NCI-H1105 treated with DMSO at 0.1 percent for 48 hours (cell line): Measurements from ENCODE around the gene PRDM13.
"Not testable (repeated sequence)": the region's sequence is repeated elsewhere in the genome, so short reads cannot be mapped to it uniquely, and the experiment has no call there.

Source experiments
- DNase-seq: peaks from one replicate; lab custom pipeline; 2025; lab: John Stamatoyannopoulos, UW

Gene PRDM13

DNA sequence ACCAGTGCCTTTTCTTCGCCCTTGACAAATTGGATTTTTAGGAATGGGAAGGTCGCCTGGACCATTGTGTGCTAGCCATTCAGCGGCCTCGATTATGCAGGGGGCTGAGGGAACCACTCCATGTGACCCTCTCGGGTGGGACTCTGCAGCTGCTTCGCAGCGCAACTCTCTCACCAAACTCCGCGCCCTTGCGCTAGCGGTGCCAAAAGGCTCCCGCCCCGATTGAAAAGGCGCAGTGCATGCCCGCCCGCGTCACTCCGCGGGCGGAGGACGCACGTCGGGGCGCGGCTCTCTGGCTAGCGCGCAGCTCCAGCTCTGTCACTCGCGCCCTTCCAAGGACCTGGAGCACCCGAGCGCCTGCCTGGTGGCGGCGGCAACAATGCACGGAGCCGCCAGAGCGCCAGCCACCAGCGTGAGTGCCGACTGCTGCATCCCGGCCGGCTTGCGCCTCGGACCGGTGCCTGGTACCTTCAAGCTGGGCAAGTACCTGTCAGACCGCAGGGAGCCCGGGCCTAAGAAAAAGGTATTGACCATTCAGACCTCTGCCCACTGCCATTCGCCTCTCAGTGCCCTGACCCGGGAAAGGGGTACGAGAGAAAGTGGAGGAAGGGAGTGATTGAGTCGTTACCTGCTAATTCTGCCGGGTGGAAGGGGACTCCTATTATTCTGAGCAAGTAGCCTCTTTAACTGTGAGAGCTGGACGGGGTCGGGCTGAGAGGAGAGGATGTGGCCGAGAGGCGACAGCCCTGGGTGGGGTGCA is at the start of gene PRDM13:
PRDM13 (plus strand) TSS at position 178 of the 760 bp plus-strand sequence; CDS start at position 380, 202 bp downstream.
- peak; percentile 8 for DNase-seq

DNA sequence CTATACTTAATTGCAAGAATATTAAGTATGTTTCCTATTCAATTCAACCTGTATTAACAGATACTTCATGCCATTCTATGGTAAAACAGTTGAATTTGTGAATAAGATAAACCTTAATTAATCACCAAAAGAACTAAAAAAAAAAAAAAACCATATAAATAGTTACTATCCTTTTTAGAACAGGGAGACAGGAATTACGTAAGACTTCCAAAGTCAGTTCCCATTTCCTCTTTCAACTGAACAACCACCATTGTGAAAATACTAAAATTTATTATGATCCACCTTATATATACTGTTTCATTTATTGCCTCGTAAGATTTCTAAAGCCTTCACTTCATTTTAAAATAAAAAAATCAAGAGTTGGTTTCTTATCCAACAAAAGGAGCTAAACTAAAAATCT is 47.6 kb upstream of the PRDM13 start:
- DNase-seq: no peak

DNA sequence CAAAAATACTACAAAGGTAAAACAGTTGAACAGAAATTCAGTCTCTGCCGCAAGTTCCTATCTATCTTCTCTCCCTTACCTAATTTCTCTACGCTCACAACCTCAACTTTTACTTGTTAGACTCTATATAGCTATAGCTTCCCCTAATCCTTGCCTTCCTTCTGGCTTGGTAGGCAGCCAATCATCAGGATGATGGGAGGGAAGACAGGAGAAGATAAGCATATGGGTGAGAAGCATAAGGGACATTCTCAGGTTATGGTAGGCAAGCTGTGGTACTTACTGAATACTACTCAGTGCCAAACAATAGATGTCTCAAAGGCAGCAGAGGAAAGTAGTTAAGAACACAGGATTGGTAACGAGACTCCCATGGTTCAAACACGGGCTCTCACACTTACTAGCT is 46.0 kb upstream of the PRDM13 start:
- no peak for DNase-seq

DNA sequence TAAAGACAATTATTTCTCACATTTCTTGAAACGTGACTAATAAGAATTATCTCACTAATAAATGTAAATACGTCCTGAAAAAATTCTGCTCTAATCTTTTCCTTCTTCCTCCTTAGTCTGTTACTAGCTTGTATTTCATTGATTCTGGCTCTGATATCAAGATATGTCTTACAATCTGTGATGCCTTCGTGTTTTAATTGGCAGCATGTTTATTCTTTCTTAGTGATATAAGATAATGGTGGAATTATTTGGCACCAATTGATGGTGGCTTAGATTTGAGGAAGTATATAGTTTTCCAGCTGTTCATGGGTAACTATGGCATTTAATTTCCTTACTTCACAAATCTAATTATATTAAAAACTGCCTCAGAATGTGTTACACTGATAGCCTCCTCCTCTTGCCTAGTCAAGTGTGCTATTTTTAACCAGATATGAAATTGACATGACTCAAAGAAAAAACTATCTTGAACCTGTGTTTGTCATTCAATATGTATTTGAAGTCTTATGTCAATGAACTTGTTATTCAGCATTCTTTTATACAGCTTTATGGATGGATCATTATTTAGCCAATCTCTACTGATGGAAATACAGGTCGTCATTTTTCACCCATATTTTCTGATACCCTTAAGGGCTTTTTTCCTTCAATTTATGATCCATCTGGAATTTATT is 43.4 kb upstream of the PRDM13 start:
- no peak for DNase-seq

DNA sequence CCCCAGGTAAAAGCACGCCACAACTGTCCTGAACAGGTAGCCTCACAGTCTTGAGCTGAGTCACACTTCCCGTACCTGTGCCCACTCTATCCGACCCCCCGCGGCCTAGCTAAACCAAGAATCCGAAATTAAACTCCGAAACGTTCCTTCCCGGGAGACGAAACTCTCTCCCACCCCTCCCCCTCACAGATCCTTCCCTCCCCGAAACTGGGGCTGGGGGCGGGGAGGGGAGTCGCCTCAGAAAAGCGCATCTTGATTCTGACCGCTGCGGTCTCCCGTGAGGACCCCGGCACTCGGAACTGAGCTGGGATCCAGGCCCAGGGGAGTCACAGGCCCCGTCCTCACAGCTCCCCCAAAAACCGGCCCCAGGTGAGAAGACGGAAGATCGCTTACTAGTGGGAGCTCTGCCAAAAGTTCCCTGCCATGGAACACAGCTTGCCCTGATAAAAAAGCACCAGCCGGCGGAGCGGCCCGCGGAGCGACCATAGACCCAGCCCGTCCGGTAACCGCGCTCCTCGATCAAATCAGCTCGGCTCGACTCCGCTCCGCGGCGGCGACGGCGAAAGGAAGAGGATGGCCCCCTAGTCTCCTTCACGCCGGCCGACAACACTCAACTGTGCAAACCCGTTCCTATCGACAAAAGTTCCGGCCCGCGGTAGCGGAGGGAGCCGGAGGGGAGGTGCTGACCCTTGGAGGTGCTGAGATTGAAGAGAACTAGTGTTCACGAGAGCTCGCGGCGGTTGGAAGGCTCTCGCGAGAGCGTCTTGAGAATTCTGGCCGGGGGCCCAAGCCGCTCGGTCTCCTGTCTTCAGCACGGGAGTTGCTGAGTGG is 38.3 kb upstream of the PRDM13 start, which contains the start of gene CCNC:
CCNC (minus strand) TSS at position 558 of the 831 bp plus-strand sequence; CDS start at position 425, 133 bp downstream.
- DNase-seq: peak; percentile 94

DNA sequence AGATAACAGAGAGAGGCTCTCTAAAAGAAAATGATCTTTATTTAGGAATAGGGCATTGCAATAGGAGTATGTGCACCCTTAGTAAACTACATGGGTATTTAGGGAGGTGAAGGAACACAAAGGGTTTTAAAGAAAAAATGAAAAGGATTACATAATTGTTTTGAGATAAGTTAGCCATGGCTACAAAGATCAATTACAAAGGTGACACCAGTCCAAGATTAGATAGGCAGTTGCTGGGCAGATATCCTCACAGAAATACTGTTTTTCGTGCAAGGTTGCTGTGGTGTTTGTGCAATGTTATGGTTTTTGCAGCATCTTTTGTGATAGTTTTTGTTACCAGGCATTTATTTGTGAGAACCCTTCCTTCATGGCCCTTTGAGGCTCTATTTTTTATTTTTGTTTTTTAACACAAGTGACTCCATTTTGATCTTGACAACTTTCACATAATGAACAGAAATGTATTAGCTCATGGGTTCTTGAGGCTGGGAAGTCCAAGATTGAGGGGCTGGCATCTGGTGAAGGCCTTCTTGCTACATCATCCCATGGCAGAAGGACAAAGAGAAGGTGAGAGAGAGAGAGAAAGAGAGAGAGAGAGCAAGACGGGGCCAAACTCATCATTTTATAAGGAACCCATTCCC is 32.5 kb upstream of the PRDM13 start:
- DNase-seq: no peak

DNA sequence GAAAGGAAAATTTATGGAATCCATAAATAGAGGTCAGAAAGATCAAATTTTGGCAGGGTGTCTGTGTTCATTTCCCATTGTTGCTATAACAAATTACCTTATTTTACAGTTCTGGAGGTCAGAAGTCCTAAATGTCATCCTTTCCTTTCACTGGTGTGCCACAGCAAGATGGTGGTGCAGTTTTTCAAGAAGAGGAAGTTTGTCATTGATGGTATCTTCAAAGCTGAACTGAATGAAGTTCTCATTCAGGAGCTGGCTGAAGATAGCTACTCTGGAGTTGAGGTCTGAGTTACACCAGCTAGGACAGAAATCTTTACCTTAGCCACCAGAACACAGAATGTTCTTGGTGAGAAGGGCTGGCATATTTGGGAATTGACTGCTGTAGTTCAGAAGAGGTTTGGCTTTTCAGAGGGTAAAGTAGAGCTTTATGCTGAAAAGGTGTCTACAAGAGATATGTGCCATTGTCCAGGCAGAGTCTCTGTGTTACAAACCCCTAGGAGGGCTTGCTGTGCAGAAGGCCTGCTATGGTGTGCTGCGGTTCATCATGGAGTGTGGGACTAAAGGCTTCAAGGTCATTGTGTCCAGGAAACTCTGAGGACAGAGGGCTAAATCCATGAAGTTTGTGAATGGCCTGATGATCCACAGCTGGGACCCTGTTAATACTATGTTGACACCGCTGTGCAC is 30.9 kb upstream of the PRDM13 start:
- DNase-seq: no peak

DNA sequence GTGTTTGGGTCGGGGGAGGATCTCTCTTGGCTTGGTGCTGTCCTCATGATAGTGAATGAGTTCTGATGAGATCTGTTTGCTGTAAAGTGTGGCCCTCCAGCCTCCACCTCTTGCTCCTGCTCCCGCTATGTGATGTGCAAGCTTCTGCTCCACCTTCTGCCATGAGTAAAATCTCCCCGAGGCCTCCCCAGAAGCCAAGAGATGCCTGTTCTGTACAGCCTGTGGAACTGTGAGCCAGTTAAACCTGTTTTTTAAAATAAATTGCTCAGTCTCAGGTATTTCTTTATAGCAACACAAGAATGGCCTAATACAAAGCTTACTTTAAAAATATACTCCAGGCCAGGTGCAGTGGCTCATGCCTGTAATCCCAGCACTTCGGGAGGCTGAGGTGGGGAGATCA is 26.9 kb upstream of the PRDM13 start:
- DNase-seq: no peak

DNA sequence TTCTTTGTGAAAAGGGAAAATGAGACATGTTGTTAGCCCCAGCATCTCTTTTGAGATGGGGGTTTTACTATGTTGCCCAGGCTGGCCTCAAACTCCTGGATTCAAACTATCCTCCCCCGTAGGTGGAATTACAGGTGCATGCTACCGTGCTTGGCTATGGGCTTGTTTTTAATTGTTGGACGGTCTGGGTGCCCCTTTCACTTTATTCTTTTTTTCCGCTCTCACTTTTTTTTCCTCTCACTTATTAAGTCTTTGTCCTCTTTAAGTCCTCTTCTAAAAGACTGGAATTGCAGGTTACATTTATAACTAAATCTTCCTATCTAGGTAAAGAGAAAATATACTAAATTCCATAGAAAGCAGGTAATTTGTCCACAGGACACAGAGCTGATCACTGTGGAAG is 18.8 kb upstream of the PRDM13 start:
- DNase-seq: no peak

DNA sequence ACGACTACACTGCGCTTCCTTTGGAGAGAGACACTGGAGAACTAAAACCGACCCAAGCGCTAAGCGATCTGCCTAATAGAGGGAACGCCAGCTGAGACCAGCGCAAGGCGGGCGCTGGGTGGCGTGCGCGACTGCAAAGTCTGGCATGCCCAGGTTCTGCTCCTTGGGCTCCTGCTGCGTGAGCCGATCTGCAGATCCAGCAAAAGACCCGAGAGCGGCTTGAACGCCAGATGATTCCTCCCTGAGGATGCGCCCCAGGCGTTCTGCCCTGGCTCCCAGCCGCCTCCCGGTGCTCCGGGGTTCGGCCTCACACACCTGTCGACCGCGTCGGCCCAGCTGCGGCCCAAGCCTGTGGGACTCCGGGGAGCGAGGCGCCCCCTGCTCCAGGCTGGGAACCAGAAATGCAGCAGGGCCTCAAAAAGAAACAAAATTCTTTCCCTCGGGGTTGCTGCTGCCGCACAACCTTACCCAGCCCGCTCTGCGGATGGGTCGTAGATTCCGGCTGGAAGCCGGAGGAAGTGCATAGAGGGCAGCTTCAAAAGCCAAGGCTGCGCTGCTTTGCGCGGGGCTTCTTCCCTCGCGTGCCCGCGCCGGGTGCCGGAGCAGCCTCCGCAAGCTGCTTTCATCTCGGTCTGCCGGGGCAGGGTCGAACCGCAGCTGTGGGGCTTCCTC is 17.9 kb upstream of the PRDM13 start:
- peak; percentile 86 for DNase-seq

DNA sequence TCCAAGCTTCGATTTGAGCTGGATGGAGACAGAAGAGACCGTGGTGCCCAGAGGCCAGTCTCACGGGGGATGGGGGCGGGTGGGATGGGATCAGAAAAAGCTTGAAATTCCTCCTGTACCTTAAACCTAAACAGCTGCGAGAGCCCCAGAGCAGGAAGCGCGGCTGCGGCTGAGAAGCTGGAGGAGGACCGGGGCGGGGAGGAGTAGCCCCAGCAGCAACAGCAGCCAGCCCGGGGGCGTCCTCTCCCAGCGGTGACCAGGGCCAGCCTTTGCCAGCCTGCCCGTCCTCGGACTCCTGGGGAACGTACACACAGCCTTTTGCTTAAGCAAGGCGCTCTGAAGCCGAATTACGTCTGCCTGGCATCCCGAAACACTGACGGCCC is 17.4 kb upstream of the PRDM13 start:
- DNase-seq: no peak

DNA sequence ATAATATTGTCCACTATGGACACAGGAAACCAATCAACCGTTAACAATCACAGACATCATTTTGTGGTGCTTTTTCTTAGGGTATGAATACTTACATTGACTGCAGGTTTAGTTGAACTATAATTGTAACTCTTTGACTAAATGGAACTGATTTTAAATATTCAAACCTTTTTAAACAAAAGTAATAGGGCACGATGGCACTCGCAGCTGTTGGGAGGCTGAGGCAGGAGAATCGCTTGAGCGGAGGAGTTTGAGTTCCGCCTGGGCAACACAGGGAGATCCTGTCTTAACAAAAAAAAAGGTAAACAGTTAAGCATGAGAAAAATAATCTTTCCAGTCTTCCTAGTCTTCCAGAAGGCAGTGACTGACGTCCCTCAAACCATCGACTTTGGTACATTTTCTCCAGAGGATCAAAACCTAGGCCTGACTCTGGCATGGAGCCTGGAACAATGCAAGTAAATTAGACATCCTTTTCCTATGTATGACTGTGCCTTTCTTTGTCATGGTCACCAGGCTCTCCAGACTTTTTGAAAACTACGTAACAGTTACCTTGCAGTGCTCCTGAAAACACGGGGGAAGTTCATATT is 16.6 kb upstream of the PRDM13 start:
- no peak for DNase-seq

DNA sequence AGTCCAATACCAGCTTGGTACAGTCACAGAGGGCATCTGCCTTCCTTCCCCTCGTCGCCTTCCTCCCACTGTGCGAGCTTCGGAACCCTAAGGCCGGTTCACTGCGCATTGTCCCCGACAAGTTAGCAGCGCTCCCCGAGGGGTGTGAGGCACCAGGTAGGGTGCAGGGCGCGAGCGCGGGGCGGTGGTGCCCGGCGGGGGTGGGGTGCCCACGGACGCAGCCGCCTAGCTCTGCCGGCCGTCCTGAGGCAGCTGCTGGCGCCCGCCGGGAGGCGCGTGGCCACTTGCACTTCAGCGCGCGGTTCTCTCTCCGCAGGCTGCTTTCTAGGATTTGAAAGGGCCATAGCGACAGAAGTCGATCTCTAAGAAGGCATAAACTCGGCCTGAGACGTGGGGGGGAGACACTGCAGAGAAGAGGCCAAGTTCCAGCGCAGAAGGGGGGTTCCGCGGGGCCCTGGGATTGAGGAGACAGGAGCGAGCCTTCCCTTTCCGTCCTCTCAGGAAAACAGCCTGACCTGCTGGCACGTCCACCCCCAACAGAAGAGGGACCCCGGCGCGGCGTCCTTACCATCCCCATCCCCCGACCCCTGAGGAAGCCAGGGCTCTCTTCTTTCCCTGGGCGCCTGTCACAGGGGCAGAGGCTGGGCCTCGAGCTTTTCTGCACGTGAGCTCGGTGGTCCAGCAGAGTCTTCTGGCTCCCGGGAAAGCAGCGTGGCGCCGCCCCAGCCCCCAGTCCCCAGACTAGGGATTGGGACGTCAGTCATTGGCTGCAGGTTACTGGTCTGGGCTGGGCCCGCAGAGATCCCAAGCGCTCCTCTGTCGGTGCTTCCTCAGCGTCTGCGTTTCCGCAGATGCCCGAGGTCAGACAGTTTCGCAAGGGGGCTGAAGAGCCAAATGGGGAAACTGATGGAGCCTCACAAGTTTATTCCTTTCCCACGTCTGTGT is 15.6 kb upstream of the PRDM13 start:
- no peak for DNase-seq

DNA sequence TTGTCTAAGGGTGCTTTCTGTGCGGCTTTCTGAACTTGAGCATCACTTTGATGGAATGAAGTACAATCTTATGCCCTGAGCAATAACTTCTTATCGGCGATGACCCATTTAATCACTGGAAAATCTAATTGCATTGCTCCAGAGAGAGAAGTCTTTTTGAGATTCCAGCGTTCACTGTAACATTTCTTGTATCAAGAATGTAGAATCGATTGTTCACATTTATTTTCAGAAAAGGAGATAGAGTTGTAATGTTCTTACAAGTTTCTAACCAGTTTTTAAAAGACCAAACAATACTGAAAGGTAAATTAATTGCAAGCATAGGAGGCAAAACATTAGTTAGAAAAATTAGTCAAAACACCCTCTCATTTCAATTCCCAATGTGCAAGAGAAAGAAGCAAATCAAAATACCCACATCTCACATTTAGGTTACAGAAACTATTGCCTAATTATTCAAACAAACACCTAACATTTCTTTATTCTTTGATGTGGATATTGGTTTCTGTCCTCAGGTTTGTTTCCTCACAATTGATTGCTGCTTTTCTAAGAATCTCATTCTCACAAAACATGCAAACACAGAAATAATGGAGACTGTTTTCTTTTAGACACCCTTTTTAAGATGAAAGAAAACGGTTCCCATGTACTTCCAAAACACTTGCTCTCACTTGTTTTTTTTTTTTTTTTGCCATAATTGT is 14.8 kb upstream of the PRDM13 start:
- no peak for DNase-seq

DNA sequence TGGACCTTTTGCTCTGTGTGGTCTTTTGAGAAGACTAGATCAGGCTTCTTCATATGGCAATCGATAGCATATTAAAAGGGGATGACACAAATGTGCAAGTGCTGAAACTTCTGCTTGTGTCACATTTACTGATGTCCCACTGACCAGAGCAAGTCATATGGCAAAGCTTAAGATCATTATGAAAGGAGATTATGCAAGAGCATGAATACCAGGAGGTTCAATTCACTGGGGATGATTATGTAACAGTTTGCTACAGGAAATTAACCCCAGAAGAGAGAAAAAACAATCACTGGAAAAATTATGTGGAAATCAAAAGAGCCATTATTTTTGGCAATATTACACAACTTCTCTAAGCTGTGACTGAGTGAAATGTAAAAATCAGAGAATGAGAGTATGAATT is 13.7 kb upstream of the PRDM13 start:
- DNase-seq: no peak

DNA sequence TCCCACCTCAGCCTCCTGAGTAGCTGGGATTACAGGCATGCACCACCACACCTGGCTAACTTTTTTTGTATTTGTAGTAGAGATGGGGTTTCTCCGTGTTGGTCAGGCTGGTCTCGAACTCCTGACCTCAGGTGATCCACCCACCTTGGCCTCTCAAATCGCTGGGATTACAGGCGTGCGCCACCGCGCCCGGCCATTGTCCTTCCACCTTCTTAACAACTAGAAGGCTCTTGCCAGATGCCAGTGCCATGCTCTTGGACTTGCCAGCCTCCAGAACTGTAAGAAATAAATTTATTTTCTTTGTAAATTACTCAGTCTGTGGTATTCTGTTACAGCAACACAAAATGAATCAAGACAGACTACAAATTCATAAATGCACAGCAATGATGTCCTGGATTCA is 11.9 kb upstream of the PRDM13 start:
- DNase-seq: not testable (repeated sequence)

DNA sequence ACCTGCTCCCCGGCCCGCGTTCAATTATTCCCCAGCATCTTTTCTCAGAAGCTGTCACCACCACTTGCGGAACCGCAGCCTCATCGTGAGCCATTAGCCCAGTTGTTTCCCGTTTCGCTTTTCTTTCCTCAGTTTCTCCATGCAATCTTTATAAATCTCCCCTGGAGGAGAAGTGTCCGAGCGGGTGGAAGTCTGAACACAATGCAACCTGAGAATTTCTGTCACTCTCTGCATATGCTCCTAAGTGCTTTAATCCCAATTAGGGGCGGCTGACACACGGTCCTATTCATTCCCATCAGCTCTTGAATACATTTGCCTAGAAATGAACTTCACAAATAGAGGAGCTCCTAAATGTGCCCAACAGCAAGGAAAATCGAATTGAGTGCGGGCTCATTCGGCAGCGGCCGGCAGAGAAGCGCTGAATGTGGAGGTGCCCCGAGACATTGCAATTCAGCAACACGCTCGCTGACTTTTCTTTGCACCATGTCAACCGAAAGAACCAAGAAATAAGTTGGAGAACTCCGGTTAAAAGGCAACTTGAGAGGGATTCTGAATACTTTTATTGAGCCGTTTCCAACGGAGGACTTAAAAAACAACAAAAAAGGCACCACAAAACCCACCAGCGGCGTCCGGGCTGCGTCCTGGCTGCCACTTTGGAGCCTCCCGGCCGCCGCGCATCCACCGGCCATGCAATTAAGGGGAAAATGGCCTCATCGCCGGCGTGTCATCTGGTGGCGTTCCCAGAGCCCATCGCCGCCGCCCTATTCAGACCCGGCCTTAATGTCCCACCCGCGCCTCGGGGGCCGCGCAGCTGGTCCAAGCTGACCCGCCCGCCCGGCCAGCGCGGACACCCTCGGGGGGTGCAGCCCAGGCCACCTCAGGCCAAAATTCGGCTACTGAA is 3.9 kb upstream of the PRDM13 start:
- DNase-seq: no peak
